Transverse colon (tissue), 3 donors: ENCODE results near the gene USP4.

Source experiments
- CTCF ChIP-seq, 5 experiments: fragments of 200-600 bp in 3 of 5; fragments of 450-650 bp in 2 of 5; sonication (generic) in 3 of 5; IDR thresholded peaks; 1 replicate in 2 of 5; 2 replicates in 3 of 5; pipeline ENCODE4 v1.5.1; 2016 to 2017; ENCODE audit warnings: antibody characterized with exemption in 5 of 5, inconsistent platforms in 3 of 5, mild to moderate bottlenecking in 2 of 5, moderate library complexity in 1 of 5
- POLR2A ChIP-seq: fragments of 450-650 bp; IDR thresholded peaks from one replicate; pipeline ENCODE4 v1.6.1; 2016; ENCODE audit warnings: antibody characterized with exemption, mild to moderate bottlenecking, moderate library complexity

- TF ChIP-seq POLR2A (no peak), CTCF (IDR thresholded peaks at IDR 0.05) (no peak)
Measured at GRCh38 chr3:49266410-49267095, 73.3 kb downstream of the USP4 start.
